Ascending aorta (tissue), 2 donors: Measurements from ENCODE around the gene C3. TPM values are rescaled to one million over a fixed set of nuclear protein-coding genes. Genes with fewer than 3 reads are reported as not detected.

Experiments used
- DNase-seq, 2 donors: peaks; one replicate each; pipeline ENCODE4 v3.0.0-alpha.2; 2019; ENCODE audit warnings: low spot score in 2 of 2
- H3K27ac ChIP-seq, 2 donors: fragments of 200-600 bp; sonication (generic); one replicate each; pipeline ENCODE4 v1.5.1; 2016 to 2017; ENCODE audit warnings: mild to moderate bottlenecking in 1 of 2
- H3K27me3 ChIP-seq: fragments of 200-600 bp; sonication (generic); one replicate; pipeline ENCODE4 v1.5.1; 2017
- H3K36me3 ChIP-seq, 2 donors: fragments of 200-600 bp; sonication (generic); one replicate each; pipeline ENCODE4 v1.5.1; 2016
- H3K4me1 ChIP-seq, 2 donors: fragments of 200-600 bp; sonication (generic); one replicate each; pipeline ENCODE4 v1.5.1; 2016 to 2017; ENCODE audit warnings: mild to moderate bottlenecking in 1 of 2
- H3K4me3 ChIP-seq, 2 donors: fragments of 200-600 bp; sonication (generic); one replicate each; pipeline ENCODE4 v1.5.1; 2016 to 2017; ENCODE audit warnings: mild to moderate bottlenecking in 1 of 2
- H3K9me3 ChIP-seq, 2 donors: fragments of 200-600 bp; sonication (generic); one replicate each; pipeline ENCODE4 v1.5.1; 2016
- intact Hi-C: fragments of 100-400 bp; cut with DNase I; formaldehyde crosslinking; loops from one replicate; pipeline ENCODE4 v1.15.1; 2023
- total RNA-seq: library from RNA; depleted of rRNA; stranded (reverse); fragments of >200 nt; gene quantifications from one replicate; pipeline ENCODE4 v1.1.0, GENCODE V29; 2016
- TF ChIP-seq, protein P1 (sequence below), 3 experiments: fragments of 200-600 bp in 2 of 3; fragments of 450-650 bp in 1 of 3; sonication (generic) in 2 of 3; IDR thresholded peaks; one replicate each; pipeline ENCODE4 v1.5.1; 2016 to 2019; ENCODE audit warnings: antibody characterized with exemption in 3 of 3, mild to moderate bottlenecking in 1 of 3, moderate library complexity in 1 of 3

C3 gene
- total RNA-seq, 1 donor from 2014 or later = 2,421 TPM

GRCh38 chr19:6736169-6736916, 15.9 kb upstream of the C3 start:
- peak in 1 of 2 donors; percentile 87 for DNase-seq
- Histone ChIP-seq H3K9me3 (no peaks in the 10 kb centered on the region), H3K36me3 (peaks cover 14 to 25% of the 10 kb centered on the region in 2 donors), H3K4me3 (peak overlapping the region; percentile 72 to 87), H3K4me1 (peaks cover 3 to 22% of the 10 kb centered on the region in 2 donors), H3K27ac (peak overlapping the region; percentile 83 to 97), H3K27me3 (no peaks in the 10 kb centered on the region)
- intact Hi-C loops = loop anchor here (2.0 to 10.0 kb wide), 7 partner anchors 219 to 1112 kb away; partner anchors contain the start of genes KHSRP, PET100, SAFB and SAFB2
- TF ChIP-seq, protein P1, sequence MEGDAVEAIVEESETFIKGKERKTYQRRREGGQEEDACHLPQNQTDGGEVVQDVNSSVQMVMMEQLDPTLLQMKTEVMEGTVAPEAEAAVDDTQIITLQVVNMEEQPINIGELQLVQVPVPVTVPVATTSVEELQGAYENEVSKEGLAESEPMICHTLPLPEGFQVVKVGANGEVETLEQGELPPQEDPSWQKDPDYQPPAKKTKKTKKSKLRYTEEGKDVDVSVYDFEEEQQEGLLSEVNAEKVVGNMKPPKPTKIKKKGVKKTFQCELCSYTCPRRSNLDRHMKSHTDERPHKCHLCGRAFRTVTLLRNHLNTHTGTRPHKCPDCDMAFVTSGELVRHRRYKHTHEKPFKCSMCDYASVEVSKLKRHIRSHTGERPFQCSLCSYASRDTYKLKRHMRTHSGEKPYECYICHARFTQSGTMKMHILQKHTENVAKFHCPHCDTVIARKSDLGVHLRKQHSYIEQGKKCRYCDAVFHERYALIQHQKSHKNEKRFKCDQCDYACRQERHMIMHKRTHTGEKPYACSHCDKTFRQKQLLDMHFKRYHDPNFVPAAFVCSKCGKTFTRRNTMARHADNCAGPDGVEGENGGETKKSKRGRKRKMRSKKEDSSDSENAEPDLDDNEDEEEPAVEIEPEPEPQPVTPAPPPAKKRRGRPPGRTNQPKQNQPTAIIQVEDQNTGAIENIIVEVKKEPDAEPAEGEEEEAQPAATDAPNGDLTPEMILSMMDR (IDR thresholded peaks at IDR 0.05) = peak; percentile 50 to 62 (median 52)

GRCh38 chr19:6735181-6735911, 14.9 kb upstream of the C3 start:
- Histone ChIP-seq H3K4me1 (peaks cover 3 to 22% of the 10 kb centered on the region in 2 donors), H3K27me3 (no peaks in the 10 kb centered on the region), H3K36me3 (peaks cover 18 to 32% of the 10 kb centered on the region in 2 donors), H3K9me3 (no peaks in the 10 kb centered on the region), H3K27ac (peak overlapping the region in 1 of 2 donors; percentile 97), H3K4me3 (no peak overlapping the region)
- TF ChIP-seq, protein P1 (IDR thresholded peaks at IDR 0.05) = no peak
- no peak for DNase-seq
- intact Hi-C loops = loop anchor here (5.0 to 10.0 kb wide), 5 partner anchors 218 to 1111 kb away; partner anchors contain the start of genes KHSRP, SAFB, SAFB2 and ZNF358

GRCh38 chr19:6734096-6734696, 13.7 kb upstream of the C3 start:
- H3K27ac ChIP-seq = no peak overlapping the region

DNA sequence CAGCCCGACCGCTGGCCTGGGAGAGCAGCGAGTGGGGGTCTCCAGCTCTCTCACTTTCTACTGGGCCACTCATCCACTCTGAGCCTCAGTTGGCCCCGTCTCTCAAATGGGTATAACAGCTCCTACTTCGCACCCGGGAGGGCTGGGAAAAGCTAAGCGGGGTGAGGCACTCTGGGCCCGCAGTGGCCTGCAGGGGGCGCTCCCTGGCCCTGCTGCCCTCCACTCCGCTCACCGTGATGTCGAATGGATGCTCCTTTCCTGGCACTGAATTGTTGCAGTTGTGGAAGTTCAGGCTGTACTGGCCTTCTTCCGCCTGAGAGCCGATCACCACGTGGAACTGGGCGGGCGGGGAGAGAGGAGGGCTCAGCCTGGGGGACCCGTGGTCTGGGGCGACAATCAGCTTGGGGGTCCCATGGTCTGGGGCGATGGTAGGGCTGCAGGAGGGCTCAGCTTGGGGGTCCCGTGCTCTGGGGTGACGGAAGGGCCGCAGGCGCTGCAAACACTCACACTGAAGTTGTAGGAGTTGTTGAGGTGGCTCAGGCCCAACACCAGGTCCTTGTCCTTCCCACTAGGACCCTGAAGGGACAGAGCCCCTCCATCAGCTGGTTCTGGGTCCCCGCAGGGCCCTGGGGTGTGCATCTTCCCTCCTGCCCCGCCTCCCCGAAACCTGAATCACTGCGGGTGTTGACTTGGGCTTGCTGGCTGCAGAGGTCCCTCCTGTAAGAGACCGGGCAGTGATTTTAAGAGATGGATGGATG, 13.1 kb upstream of the C3 start:
- Histone ChIP-seq H3K27me3 (no peaks in the 10 kb centered on the region), H3K36me3 (peaks cover 18 to 32% of the 10 kb centered on the region in 2 donors), H3K4me3 (no peak overlapping the region), H3K27ac (no peak overlapping the region), H3K9me3 (no peaks in the 10 kb centered on the region), H3K4me1 (peaks cover 3 to 17% of the 10 kb centered on the region in 2 donors)
- DNase-seq = no peak
- intact Hi-C loops = loop anchor here (10.0 kb wide), 3 partner anchors 309 to 1109 kb away; partner anchors contain the start of genes KHSRP, SAFB, SAFB2 and ZNF358
- TF ChIP-seq, protein P1 (IDR thresholded peaks at IDR 0.05) = peak in 2 of 3 experiments; percentile 26 to 29

More at GRCh38 chr19:6734096-6734696, 13.7 kb upstream of the C3 start:
- no peaks in the 10 kb centered on the region for H3K27me3 ChIP-seq
- peaks cover 18 to 32% of the 10 kb centered on the region in 2 donors for H3K36me3 ChIP-seq
- intact Hi-C loops = loop anchor here (10.0 kb wide), 3 partner anchors 309 to 1109 kb away; partner anchors contain the start of genes KHSRP, SAFB, SAFB2 and ZNF358
- H3K9me3 ChIP-seq = no peaks in the 10 kb centered on the region
- no peak for DNase-seq
- no peak overlapping the region for H3K4me3 ChIP-seq
- TF ChIP-seq, protein P1 (IDR thresholded peaks at IDR 0.05) = no peak
- H3K4me1 ChIP-seq = peaks cover 3 to 22% of the 10 kb centered on the region in 2 donors
